Ureter (tissue), 1 donor: ENCODE results near the gene OLFML2A. TPM values are rescaled to one million over a fixed set of nuclear protein-coding genes. Genes with fewer than 3 reads are reported as not detected.
"Not testable (repeated sequence)": the region's sequence is repeated elsewhere in the genome, so short reads cannot be mapped to it uniquely, and the experiment has no call there.

ENCODE experiments used
- DNase-seq: peaks from one replicate; pipeline ENCODE4 v3.0.0-alpha.2; 2020; ENCODE audit warnings: low spot score
- total RNA-seq: library from RNA; stranded (reverse); gene quantifications from one replicate; pipeline ENCODE4 v1.2.4, GENCODE V29; 2023
- donor health status: DM: yes; HTN: yes; CAD: no.

OLFML2A gene
- total RNA-seq, 1 donor from 2014 or later: 13.1 TPM

- DNase-seq: no peak
Observed at GRCh38 chr9:124761196-124761595, 15.7 kb upstream of the OLFML2A start.

GRCh38 chr9:124761710-124762109 is 15.2 kb upstream of the OLFML2A start:
- no peak for DNase-seq

GRCh38 chr9:124762633-124763032 is 14.3 kb upstream of the OLFML2A start:
- DNase-seq: no peak

- no peak for DNase-seq
Observed at GRCh38 chr9:124764774-124765438, 12.0 kb upstream of the OLFML2A start.

- DNase-seq: no peak
Observed at GRCh38 chr9:124765439-124765835, 11.5 kb upstream of the OLFML2A start.

- DNase-seq: no peak
Observed at GRCh38 chr9:124766326-124766725, 10.6 kb upstream of the OLFML2A start.

GRCh38 chr9:124766815-124767554 is 9.9 kb upstream of the OLFML2A start:
- no peak for DNase-seq

GRCh38 chr9:124767821-124768220 is 9.1 kb upstream of the OLFML2A start:
- no peak for DNase-seq

- no peak for DNase-seq
Observed at GRCh38 chr9:124768334-124768733, 8.6 kb upstream of the OLFML2A start.

GRCh38 chr9:124768750-124769548 is 8.0 kb upstream of the OLFML2A start:
- no peak for DNase-seq

- DNase-seq: no peak
Observed at GRCh38 chr9:124769549-124770358, 7.2 kb upstream of the OLFML2A start.

- no peak for DNase-seq
Observed at GRCh38 chr9:124770359-124771020, 6.4 kb upstream of the OLFML2A start.

GRCh38 chr9:124771021-124771866 is 5.7 kb upstream of the OLFML2A start, which contains the start of gene NR6A1:
TSS of gene NR6A1 (minus strand) at chr9:124771311.
- DNase-seq: peak; percentile 97

- peak; percentile 69 for DNase-seq
Observed at GRCh38 chr9:124771867-124772679, 4.9 kb upstream of the OLFML2A start.

- DNase-seq: not testable (repeated sequence)
Observed at GRCh38 chr9:124772877-124773276, 4.1 kb upstream of the OLFML2A start.

GRCh38 chr9:124773473-124774128 is 3.3 kb upstream of the OLFML2A start:
- no peak for DNase-seq

GRCh38 chr9:124774129-124774978 is 2.6 kb upstream of the OLFML2A start:
- DNase-seq: peak; percentile 87

- DNase-seq: no peak
Observed at GRCh38 chr9:124776618-124776953, 347 bp upstream of the OLFML2A start.
